Muscle of leg (tissue), 11 donors: Measurements from ENCODE around the gene PIP4K2B. TPM values are rescaled to one million over a fixed set of nuclear protein-coding genes. Genes with fewer than 3 reads are reported as not detected.

Source experiments
- DNase-seq: peaks from one replicate; pipeline ENCODE4 v3.0.0; 2013
- H3K27ac ChIP-seq: one replicate; pipeline ENCODE4 v1.5.1; 2013; ENCODE audit warnings: mild to moderate bottlenecking, low read length, control low read depth
- H3K27me3 ChIP-seq: one replicate; pipeline ENCODE4 v1.6.1; 2013; ENCODE audit warnings: low read length; ENCODE audit not compliant: control insufficient read depth, insufficient read depth
- H3K36me3 ChIP-seq: one replicate; pipeline ENCODE4 v1.6.1; 2013; ENCODE audit warnings: low read length; ENCODE audit not compliant: control insufficient read depth, insufficient read depth
- H3K4me1 ChIP-seq: one replicate; pipeline ENCODE4 v1.6.1; 2013; ENCODE audit warnings: low read length; ENCODE audit not compliant: control insufficient read depth, insufficient read depth
- H3K4me3 ChIP-seq: one replicate; pipeline ENCODE4 v1.5.1; 2013; ENCODE audit warnings: low read length, control low read depth
- H3K9me3 ChIP-seq: replicated peaks from 2 replicates; pipeline ENCODE4 v1.6.1; 2013; ENCODE audit warnings: low read depth, low read length; ENCODE audit not compliant: control insufficient read depth
- WGBS: methylation state at CpG from one replicate; pipeline ENCODE4 v1.1.5; 2013; ENCODE audit warnings: missing lambda C conversion rate; ENCODE audit not compliant: insufficient coverage; 5-methylcytosine and 5-hydroxymethylcytosine counted together
- polyA plus RNA-seq, 8 donors: library from polyadenylated mRNA; unstranded; fragments of 120-200 nt; gene quantifications; one replicate each; pipeline versions ENCODE4 v1.2.1 to v1.2.3, GENCODE V29; 2013; ENCODE audit warnings: inconsistent platforms in 1 of 8, low replicate concordance in 1 of 8; ENCODE audit not compliant: insufficient read length in 8 of 8, insufficient read depth in 1 of 8
- total RNA-seq: library from RNA; stranded (reverse); fragments of 120-200 nt; gene quantifications from one replicate; pipeline ENCODE4 v1.2.4, GENCODE V29; 2013

The PIP4K2B gene
- total and polyA plus RNA-seq, 9 donors, result 36.2 to 73.5 (median 66.4) TPM

GRCh38 chr17:38719289-38719942 is 79.9 kb downstream of the PIP4K2B start:
- Histone ChIP-seq H3K27me3 (no peaks in the 10 kb centered on the region), H3K36me3 (peaks cover 80% of the 10 kb centered on the region), H3K4me3 (no peak overlapping the region), H3K4me1 (peaks cover 14% of the 10 kb centered on the region), H3K9me3 (no peaks in the 10 kb centered on the region), H3K27ac (no peak overlapping the region)
- no peak for DNase-seq
- 61% methylated on average over 20 of the region's 29 CpGs for WGBS

- Histone ChIP-seq H3K9me3 (no peaks in the 10 kb centered on the region), H3K27me3 (no peaks in the 10 kb centered on the region), H3K27ac (no peak overlapping the region), H3K4me1 (peaks cover 10% of the 10 kb centered on the region), H3K4me3 (no peak overlapping the region), H3K36me3 (peaks cover 92% of the 10 kb centered on the region)
- WGBS, result 71% methylated on average over 6 of the region's 12 CpGs
- DNase-seq, result no peak
These were observed 82.1 kb downstream of the PIP4K2B start for GRCh38 chr17:38717139-38717745.

DNA sequence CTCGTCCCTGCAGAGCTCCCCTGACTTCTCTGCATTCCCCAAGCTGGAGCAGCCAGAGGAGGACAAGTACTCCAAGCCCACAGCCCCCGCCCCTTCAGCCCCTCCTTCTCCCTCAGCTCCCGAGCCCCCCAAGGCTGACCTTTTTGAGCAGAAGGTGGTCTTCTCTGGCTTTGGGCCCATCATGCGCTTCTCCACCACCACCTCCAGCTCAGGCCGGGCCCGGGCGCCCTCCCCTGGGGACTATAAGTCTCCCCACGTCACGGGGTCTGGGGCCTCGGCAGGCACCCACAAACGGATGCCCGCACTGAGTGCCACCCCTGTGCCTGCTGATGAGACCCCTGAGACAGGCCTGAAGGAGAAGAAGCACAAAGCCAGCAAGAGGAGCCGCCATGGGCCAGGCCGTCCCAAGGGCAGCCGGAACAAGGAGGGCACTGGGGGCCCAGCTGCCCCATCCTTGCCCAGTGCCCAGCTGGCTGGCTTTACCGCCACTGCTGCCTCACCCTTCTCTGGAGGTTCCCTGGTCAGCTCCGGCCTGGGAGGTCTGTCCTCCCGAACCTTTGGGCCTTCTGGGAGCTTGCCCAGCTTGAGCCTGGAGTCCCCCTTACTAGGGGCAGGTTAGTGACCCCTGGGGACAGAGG is 82.9 kb downstream of the PIP4K2B start:
- WGBS, result 81% methylated on average over 15 of the region's 18 CpGs
- Histone ChIP-seq H3K9me3 (no peaks in the 10 kb centered on the region), H3K4me3 (no peak overlapping the region), H3K4me1 (peaks cover 10% of the 10 kb centered on the region), H3K36me3 (peaks cover 93% of the 10 kb centered on the region), H3K27me3 (no peaks in the 10 kb centered on the region), H3K27ac (no peak overlapping the region)
- DNase-seq, result no peak

Other genes starting within 250 kb of the PIP4K2B start
- 0.75 TPM for gene SRCIN1, start 193.6 kb downstream of the PIP4K2B start, total RNA-seq
- 1 to 10 TPM in 5 of 8 donors, under 1 TPM in 3; 0.75 to 1.9 (median 1.3) TPM for gene SRCIN1, start 193.6 kb downstream of the PIP4K2B start, polyA plus RNA-seq
- gene EPOP, start 124.6 kb downstream of the PIP4K2B start, total RNA-seq, result 0.31 TPM
- under 1 TPM; 0.34 to 0.78 (median 0.45) TPM for gene EPOP, start 124.6 kb downstream of the PIP4K2B start, polyA plus RNA-seq
- gene MLLT6, start 94.3 kb downstream of the PIP4K2B start, total RNA-seq, result 40.8 TPM
- 10 to 100 TPM; 43.9 to 77.3 (median 64.0) TPM for gene MLLT6, start 94.3 kb downstream of the PIP4K2B start, polyA plus RNA-seq
- gene CISD3, start 69.2 kb downstream of the PIP4K2B start, total RNA-seq, result 6.4 TPM
- 10 to 100 TPM; 12.9 to 21.2 (median 15.1) TPM for gene CISD3, start 69.2 kb downstream of the PIP4K2B start, polyA plus RNA-seq
- gene PCGF2, start 51.2 kb downstream of the PIP4K2B start, total RNA-seq, result 15.2 TPM
- 10 to 100 TPM; 24.7 to 56.5 (median 44.1) TPM for gene PCGF2, start 51.2 kb downstream of the PIP4K2B start, polyA plus RNA-seq
- gene PSMB3, start 46.8 kb downstream of the PIP4K2B start, total RNA-seq, result 159 TPM
- 10 to 100 TPM; 70.3 to 90.7 (median 76.4) TPM for gene PSMB3, start 46.8 kb downstream of the PIP4K2B start, polyA plus RNA-seq
- gene CWC25, start 25.8 kb upstream of the PIP4K2B start, total RNA-seq, result 9.2 TPM
- gene CWC25, start 25.8 kb upstream of the PIP4K2B start, polyA plus RNA-seq, result 10 to 100 TPM; 13.6 to 18.6 (median 14.4) TPM
- gene RPL23, start 54.2 kb upstream of the PIP4K2B start, total RNA-seq, result 3,946 TPM
- 1,000 to 10,000 TPM; 2,460 to 3,568 (median 2,819) TPM for gene RPL23, start 54.2 kb upstream of the PIP4K2B start, polyA plus RNA-seq
- gene LASP1, start 70.5 kb upstream of the PIP4K2B start, total RNA-seq, result 37.6 TPM
- 100 to 1,000 TPM in 1 of 8 donors, 10 to 100 TPM in 7; 69.4 to 118 (median 82.5) TPM for gene LASP1, start 70.5 kb upstream of the PIP4K2B start, polyA plus RNA-seq
- gene FBXO47, start 167.8 kb upstream of the PIP4K2B start, total RNA-seq, result not detected
- gene FBXO47, start 167.8 kb upstream of the PIP4K2B start, polyA plus RNA-seq, result not detected